ENCODE data around the gene DOCK10.

Gene DOCK10

GRCh38 chr2:224837066-224837465 is 205.2 kb downstream of the DOCK10 start:
- H3K27me3 ChIP-seq (replicated peaks; ENCODE audit: control insufficient read depth, insufficient read depth, low read length) = no peaks in the 10 kb centered on the region
- no peak for TF ChIP-seq CTCF (IDR thresholded peaks at IDR 0.05; ENCODE audit: insufficient read depth, low read length, poor library complexity, severe bottlenecking)
- DNase-seq (ENCODE audit: extremely low read depth, insufficient read length) = no peak
- no peak overlapping the region for H3K4me3 ChIP-seq (replicated peaks; ENCODE audit: low read depth, low read length)
- peaks cover 17% of the 10 kb centered on the region for H3K36me3 ChIP-seq (ENCODE audit: control insufficient read depth, insufficient read depth, low read length)

DNA sequence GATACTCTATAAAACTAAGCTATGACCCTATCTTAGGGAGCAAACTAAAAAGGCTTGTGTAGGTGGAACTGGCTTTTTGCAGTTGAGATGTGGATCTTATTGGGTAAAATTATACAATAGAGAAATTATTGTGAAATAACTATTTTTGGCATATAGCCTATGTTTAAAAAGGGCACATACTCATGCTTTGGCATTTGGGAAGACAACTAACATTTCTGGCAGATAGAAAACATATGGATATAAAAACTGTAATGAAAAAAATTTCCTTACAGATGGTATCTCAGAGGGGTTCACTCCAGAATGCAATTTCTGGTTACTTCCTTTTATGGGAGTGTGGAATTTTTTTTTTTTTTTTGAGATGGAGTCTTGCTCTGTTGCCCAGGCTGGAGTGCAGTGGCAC is 206.0 kb downstream of the DOCK10 start:
- Histone ChIP-seq H3K36me3 (ENCODE audit: control insufficient read depth, insufficient read depth, low read length) (peaks cover 19% of the 10 kb centered on the region), H3K27me3 (replicated peaks; ENCODE audit: control insufficient read depth, insufficient read depth, low read length) (no peaks in the 10 kb centered on the region), H3K4me3 (replicated peaks; ENCODE audit: low read depth, low read length) (no peak overlapping the region)
- no peak for DNase-seq (ENCODE audit: extremely low read depth, insufficient read length)
- no peak for TF ChIP-seq CTCF (IDR thresholded peaks at IDR 0.05; ENCODE audit: insufficient read depth, low read length, poor library complexity, severe bottlenecking)

DNA sequence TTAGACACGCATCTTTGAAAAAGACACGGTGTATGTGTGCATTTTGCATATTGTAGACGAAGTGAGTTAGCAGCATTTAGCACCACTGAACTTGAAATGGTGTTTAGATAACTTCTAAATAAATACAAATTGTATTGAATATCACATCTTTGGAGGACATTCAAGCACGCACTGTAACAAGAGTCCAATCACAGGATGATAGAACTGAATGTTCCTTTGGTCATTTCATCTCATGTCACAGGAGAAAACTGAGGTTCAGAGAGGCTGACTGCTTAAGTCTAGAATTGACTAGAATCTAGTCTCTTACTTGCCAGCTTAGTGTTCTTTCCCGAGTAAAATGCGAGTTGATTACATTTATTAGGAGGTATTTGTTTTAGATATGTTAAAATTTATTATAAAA is 206.9 kb downstream of the DOCK10 start:
- Histone ChIP-seq H3K27me3 (replicated peaks; ENCODE audit: control insufficient read depth, insufficient read depth, low read length) (no peaks in the 10 kb centered on the region), H3K36me3 (ENCODE audit: control insufficient read depth, insufficient read depth, low read length) (peaks cover 23% of the 10 kb centered on the region), H3K4me3 (replicated peaks; ENCODE audit: low read depth, low read length) (no peak overlapping the region)
- DNase-seq (ENCODE audit: extremely low read depth, insufficient read length) = no peak
- no peak for TF ChIP-seq CTCF (IDR thresholded peaks at IDR 0.05; ENCODE audit: insufficient read depth, low read length, poor library complexity, severe bottlenecking)

DNA sequence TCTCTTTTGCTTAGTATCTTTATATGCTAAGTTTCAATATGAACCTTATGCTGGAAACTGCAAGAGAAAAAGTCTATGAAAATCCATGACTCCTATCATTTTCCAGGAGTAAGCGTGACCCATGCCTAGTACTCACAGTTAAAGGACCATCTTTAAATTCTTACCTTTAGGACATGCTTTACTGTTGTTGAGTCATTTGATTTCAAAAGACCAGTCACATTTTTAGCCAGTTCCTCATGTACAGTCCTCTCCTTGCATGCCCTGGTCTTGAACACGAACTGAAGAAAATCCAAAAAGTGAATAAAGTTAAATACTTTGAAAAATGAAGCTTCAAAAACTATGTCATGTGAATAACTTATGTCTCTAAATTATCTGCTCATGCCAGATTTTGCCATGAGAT is 208.3 kb downstream of the DOCK10 start:
- H3K36me3 ChIP-seq (ENCODE audit: control insufficient read depth, insufficient read depth, low read length) = peaks cover 32% of the 10 kb centered on the region
- H3K4me3 ChIP-seq (replicated peaks; ENCODE audit: low read depth, low read length) = no peak overlapping the region
- no peaks in the 10 kb centered on the region for H3K27me3 ChIP-seq (replicated peaks; ENCODE audit: control insufficient read depth, insufficient read depth, low read length)
- no peak for DNase-seq (ENCODE audit: extremely low read depth, insufficient read length)
- TF ChIP-seq CTCF (IDR thresholded peaks at IDR 0.05; ENCODE audit: insufficient read depth, low read length, poor library complexity, severe bottlenecking) = no peak

- H3K36me3 ChIP-seq (ENCODE audit: control insufficient read depth, insufficient read depth, low read length) = peaks cover 37% of the 10 kb centered on the region
- no peak for TF ChIP-seq CTCF (IDR thresholded peaks at IDR 0.05; ENCODE audit: insufficient read depth, low read length, poor library complexity, severe bottlenecking)
- no peak for DNase-seq (ENCODE audit: extremely low read depth, insufficient read length)
- H3K27me3 ChIP-seq (replicated peaks; ENCODE audit: control insufficient read depth, insufficient read depth, low read length) = no peaks in the 10 kb centered on the region
- H3K4me3 ChIP-seq (replicated peaks; ENCODE audit: low read depth, low read length) = no peak overlapping the region
Observed at GRCh38 chr2:224832207-224832606, 210.1 kb downstream of the DOCK10 start.

DNA sequence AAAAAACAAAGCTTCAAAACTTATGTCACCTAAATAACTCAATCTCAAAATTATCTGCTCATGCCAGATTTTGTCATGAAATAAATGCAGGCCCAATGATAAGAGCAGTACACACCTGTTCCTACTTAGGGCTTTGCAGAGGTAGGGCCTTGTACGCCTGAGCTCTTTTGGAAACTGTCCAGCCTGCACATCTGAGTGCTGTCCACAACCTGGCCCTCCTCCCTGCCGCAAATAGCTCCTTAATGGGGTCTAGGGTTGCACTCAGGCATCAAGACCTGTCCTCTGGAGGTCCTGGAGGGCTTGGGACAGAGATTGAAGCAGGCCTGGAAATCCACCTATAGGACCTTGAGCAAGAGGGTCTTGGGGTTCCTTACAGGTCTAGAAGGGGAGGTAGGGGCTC is 210.7 kb downstream of the DOCK10 start:
- no peak for TF ChIP-seq CTCF (IDR thresholded peaks at IDR 0.05; ENCODE audit: insufficient read depth, low read length, poor library complexity, severe bottlenecking)
- H3K4me3 ChIP-seq (replicated peaks; ENCODE audit: low read depth, low read length) = no peak overlapping the region
- no peak for DNase-seq (ENCODE audit: extremely low read depth, insufficient read length)
- peaks cover 34% of the 10 kb centered on the region for H3K36me3 ChIP-seq (ENCODE audit: control insufficient read depth, insufficient read depth, low read length)
- H3K27me3 ChIP-seq (replicated peaks; ENCODE audit: control insufficient read depth, insufficient read depth, low read length) = no peaks in the 10 kb centered on the region
